Gastrocnemius medialis (tissue), 4 donors: ENCODE measurements around the gene CDA. TPM values are rescaled to one million over a fixed set of nuclear protein-coding genes. Genes with fewer than 3 reads are reported as not detected.
A peak's percentile ranks its signal among the peaks of the same experiment; 100 is the strongest.

Source experiments
- ATAC-seq, 2 donors: fragments of 150-250 bp; one replicate each; pipeline ENCODE4 v1.9.1; 2016
- DNase-seq, 2 donors: peaks; one replicate each; pipeline ENCODE4 v3.0.0-alpha.2; 2019
- H3K27ac ChIP-seq, 4 donors: fragments of 200-600 bp; sonication (generic); 1 replicate in 1 of 4; 2 replicates in 3 of 4; pipeline ENCODE4 v1.5.1; 2016 to 2018; ENCODE audit warnings: mild to moderate bottlenecking in 2 of 4, moderate library complexity in 1 of 4
- H3K27me3 ChIP-seq, 3 donors: fragments of 200-600 bp; sonication (generic) in 2 of 3; 1 replicate in 1 of 3; 2 replicates in 2 of 3; pipeline versions ENCODE4 v1.5.1 to v1.6.0; 2016 to 2019; ENCODE audit warnings: mild to moderate bottlenecking in 1 of 3, moderate library complexity in 1 of 3
- H3K36me3 ChIP-seq, 2 donors: fragments of 200-600 bp; sonication (generic) in 1 of 2; one replicate each; pipeline ENCODE4 v1.5.1; 2017 to 2018
- H3K4me1 ChIP-seq, 2 donors: fragments of 200-600 bp; sonication (generic) in 1 of 2; one replicate each; pipeline ENCODE4 v1.5.1; 2016 to 2017; ENCODE audit warnings: mild to moderate bottlenecking in 2 of 2
- H3K4me3 ChIP-seq, 4 donors: fragments of 200-600 bp; sonication (generic) in 3 of 4; 1 replicate in 1 of 4; 2 replicates in 3 of 4; pipeline ENCODE4 v1.5.1; 2016 to 2019; ENCODE audit warnings: mild to moderate bottlenecking in 2 of 4
- H3K9me3 ChIP-seq, 3 donors: fragments of 200-600 bp; sonication (generic) in 2 of 3; 1 replicate in 1 of 3; 2 replicates in 2 of 3; pipeline ENCODE4 v1.5.1; 2016 to 2019
- CTCF ChIP-seq, 5 experiments: fragments of 450-650 bp in 3 of 5; fragments of 200-600 bp in 2 of 5; sonication (generic) in 2 of 5; IDR thresholded peaks in 4 of 5; conservative IDR thresholded peaks in 1 of 5; 1 replicate in 4 of 5; 2 replicates in 1 of 5; pipeline ENCODE4 v1.5.1; 2016 to 2019; ENCODE audit warnings: antibody characterized with exemption in 5 of 5, mild to moderate bottlenecking in 3 of 5, moderate library complexity in 3 of 5
- POLR2A ChIP-seq, 2 donors: fragments of 450-650 bp; IDR thresholded peaks; one replicate each; pipeline ENCODE4 v1.6.1; 2017; ENCODE audit warnings: antibody characterized with exemption in 2 of 2, mild to moderate bottlenecking in 2 of 2, moderate library complexity in 2 of 2
- in situ Hi-C, 4 donors: fragments of 200-750 bp; cut with MboI; loops; one replicate each; pipeline versions ENCODE4 v1.15.0 to v1.8.0; 2017; ENCODE audit warnings: low sequenced_read_pairs in 4 of 4
- intact Hi-C: fragments of 100-400 bp; cut with DNase I; formaldehyde crosslinking; loops from one replicate; pipeline ENCODE4 v1.15.1; 2023; ENCODE audit warnings: low total_unique reads
- total RNA-seq, 4 donors: library from RNA; depleted of rRNA; stranded (reverse); fragments of >200 nt; gene quantifications; one replicate each; pipeline versions ENCODE4 v1.1.0 to v1.2.3, GENCODE V29; 2016

Gene CDA
- total RNA-seq, 4 donors from 2014 or later, result 0.71 to 1.7 (median 1.2) TPM

GRCh38 chr1:20558191-20558590, 30.7 kb upstream of the CDA start:
- H3K27ac ChIP-seq, result no peak overlapping the region
- no peak for TF ChIP-seq CTCF (IDR thresholded peaks at IDR 0.05 in 4 of 5, conservative IDR thresholded peaks at IDR 0.05 in 1 of 5)
- TF ChIP-seq POLR2A (IDR thresholded peaks at IDR 0.05), result no peak
- intact Hi-C loops (no loop called here), in situ Hi-C loops (no loop called here)
- no peaks in the 10 kb centered on the region for H3K9me3 ChIP-seq
- DNase-seq (peak in 1 of 2 donors; percentile 18), ATAC-seq (no peak)
- H3K27me3 ChIP-seq, result peaks cover 2 to 8% (median 5%) of the 10 kb centered on the region in 3 donors
- H3K4me1 ChIP-seq, result no peaks in the 10 kb centered on the region
- H3K36me3 ChIP-seq, result no peaks in the 10 kb centered on the region
- no peak overlapping the region for H3K4me3 ChIP-seq

GRCh38 chr1:20560966-20561365, 27.9 kb upstream of the CDA start:
- H3K9me3 ChIP-seq, result no peaks in the 10 kb centered on the region
- H3K36me3 ChIP-seq, result no peaks in the 10 kb centered on the region
- H3K27ac ChIP-seq, result no peak overlapping the region
- in situ Hi-C loops, result no loop called here
- no peak for DNase-seq
- intact Hi-C loops, result no loop called here
- TF ChIP-seq POLR2A (IDR thresholded peaks at IDR 0.05) (no peak), CTCF (IDR thresholded peaks at IDR 0.05 in 4 of 5, conservative IDR thresholded peaks at IDR 0.05 in 1 of 5) (no peak)
- H3K27me3 ChIP-seq, result peaks cover 0 to 3% (median 3%) of the 10 kb centered on the region in 3 donors
- H3K4me3 ChIP-seq, result no peak overlapping the region
- no peak for ATAC-seq
- H3K4me1 ChIP-seq, result no peaks in the 10 kb centered on the region

GRCh38 chr1:20565234-20565633, 23.7 kb upstream of the CDA start:
- no peak overlapping the region for H3K27ac ChIP-seq
- no peaks in the 10 kb centered on the region for H3K36me3 ChIP-seq
- TF ChIP-seq POLR2A (IDR thresholded peaks at IDR 0.05), result no peak
- no peak for TF ChIP-seq CTCF (IDR thresholded peaks at IDR 0.05 in 4 of 5, conservative IDR thresholded peaks at IDR 0.05 in 1 of 5)
- H3K4me1 ChIP-seq, result no peaks in the 10 kb centered on the region
- in situ Hi-C loops, result no loop called here
- H3K27me3 ChIP-seq, result peaks cover 0 to 3% (median 0%) of the 10 kb centered on the region in 3 donors
- no peak overlapping the region for H3K4me3 ChIP-seq
- ATAC-seq (no peak), DNase-seq (no peak)
- intact Hi-C loops, result no loop called here
- no peaks in the 10 kb centered on the region for H3K9me3 ChIP-seq

GRCh38 chr1:20569523-20570098, 19.3 kb upstream of the CDA start:
- no peaks in the 10 kb centered on the region for H3K36me3 ChIP-seq
- no peak for DNase-seq
- no peaks in the 10 kb centered on the region for H3K9me3 ChIP-seq
- no peak overlapping the region for H3K27ac ChIP-seq
- intact Hi-C loops (no loop called here), in situ Hi-C loops (no loop called here)
- TF ChIP-seq POLR2A (IDR thresholded peaks at IDR 0.05) (no peak), CTCF (IDR thresholded peaks at IDR 0.05 in 4 of 5, conservative IDR thresholded peaks at IDR 0.05 in 1 of 5) (no peak)
- H3K4me3 ChIP-seq, result no peak overlapping the region
- H3K27me3 ChIP-seq, result no peaks in the 10 kb centered on the region
- ATAC-seq, result no peak
- no peaks in the 10 kb centered on the region for H3K4me1 ChIP-seq

GRCh38 chr1:20571427-20571826, 17.5 kb upstream of the CDA start:
- ATAC-seq (no peak), DNase-seq (no peak)
- Histone ChIP-seq H3K27ac (no peak overlapping the region), H3K4me3 (no peak overlapping the region), H3K9me3 (no peaks in the 10 kb centered on the region), H3K36me3 (no peaks in the 10 kb centered on the region), H3K27me3 (no peaks in the 10 kb centered on the region), H3K4me1 (no peaks in the 10 kb centered on the region)
- in situ Hi-C loops, result no loop called here
- no peak for TF ChIP-seq POLR2A (IDR thresholded peaks at IDR 0.05)
- no peak for TF ChIP-seq CTCF (IDR thresholded peaks at IDR 0.05 in 4 of 5, conservative IDR thresholded peaks at IDR 0.05 in 1 of 5)
- intact Hi-C loops, result no loop called here
